Adipose tissue (tissue), 3 donors: ENCODE measurements around the gene POU3F1. TPM values are rescaled to one million over a fixed set of nuclear protein-coding genes. Genes with fewer than 3 reads are reported as not detected.

Experiments used
- H3K27ac ChIP-seq: one replicate; pipeline ENCODE4 v1.5.1; 2013; ENCODE audit warnings: low read depth, low read length
- WGBS, 3 donors: extraction: QIAGEN DNeasy Blood & Tissue Kit; methylation state at CpG; one replicate each; pipeline ENCODE4 v1.1.7; 2013; 5-methylcytosine and 5-hydroxymethylcytosine counted together
- polyA plus RNA-seq, 3 donors: library from polyadenylated mRNA; stranded (reverse); fragments of 200-250 nt; gene quantifications; one replicate each; pipeline ENCODE4 v1.2.3, GENCODE V29; 2013
- donor health status: healthy with polysubstance abuse.
- donor health status: Bipolar disorder and iron deficiency.
- donor health status: healthy.

POU3F1 gene
- polyA plus RNA-seq = under 1 TPM in 1 of 3 donors, not detected in 2; 0.07 TPM

DNA sequence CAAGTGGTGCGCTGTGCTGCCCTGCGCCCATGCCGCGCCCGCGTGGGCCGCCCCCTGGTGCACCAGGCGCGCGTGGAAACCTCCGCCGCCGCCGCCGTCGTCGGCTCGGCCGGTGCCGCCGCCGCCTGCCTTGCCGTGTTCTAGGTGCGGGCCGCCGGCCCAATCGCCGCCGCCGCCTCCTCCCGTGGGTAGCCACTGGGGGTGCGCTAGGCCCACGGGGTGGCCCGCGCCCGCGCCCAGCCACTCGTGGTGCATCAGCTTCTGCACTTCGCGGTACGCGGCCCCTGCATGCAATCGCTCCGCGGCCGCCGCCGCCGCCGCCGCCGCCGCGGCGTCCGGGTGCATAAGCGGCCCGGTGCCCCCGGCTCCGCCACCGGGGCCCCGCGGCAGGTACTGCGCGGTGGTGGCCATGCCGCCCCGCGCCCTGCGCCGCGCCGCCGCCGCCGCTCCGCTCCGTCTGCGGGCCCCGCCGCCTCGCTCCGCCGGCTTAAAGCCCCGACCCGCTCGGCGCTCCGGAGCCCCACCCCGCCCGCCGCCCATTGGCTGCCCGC, at the start of gene POU3F1:
TSS of gene POU3F1 (minus strand) at position 461 of the 551 bp plus-strand sequence. CDS start at position 411, 50 bp downstream.
- WGBS, 3 donors = 0 to 2% (median 1%) methylated on average over 25 to 92 of the region's 92 CpGs

DNA sequence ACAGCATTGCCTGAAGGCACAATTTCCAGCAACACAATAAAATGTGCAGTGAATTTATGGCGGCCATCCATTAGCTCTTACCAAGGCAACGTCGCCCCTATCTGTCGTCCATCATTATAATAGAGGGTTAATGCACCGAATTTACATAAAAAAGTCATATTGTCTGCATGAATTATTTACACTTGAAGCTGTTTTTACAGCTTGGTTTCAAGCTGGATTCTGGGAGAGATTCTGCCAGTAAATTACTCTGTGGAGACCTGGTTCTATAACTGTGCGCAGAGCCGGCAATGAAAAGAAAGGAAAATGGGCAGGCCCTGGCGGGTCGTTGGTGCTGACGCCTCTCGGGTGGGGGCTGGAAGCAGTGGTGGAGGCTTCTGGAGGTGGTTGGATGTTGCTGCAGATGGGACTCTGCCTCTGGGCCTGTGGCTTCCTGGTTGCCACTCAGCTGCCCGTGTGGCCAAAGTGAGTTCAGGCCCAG, 48.9 kb upstream of the POU3F1 start:
- 71 to 83% (median 79%) methylated on average over 12 of the region's 12 CpGs for WGBS, 3 donors

More for the DNA sequence above, at the start of gene POU3F1:
- no peak within 1 kb of the TSS for H3K27ac ChIP-seq

GRCh38 chr1:38094711-38095290, 48.2 kb upstream of the POU3F1 start:
- no peak overlapping the region for H3K27ac ChIP-seq
- 51 to 59% (median 52%) methylated on average over 11 of the region's 11 CpGs for WGBS, 3 donors

More for the DNA sequence above, 48.9 kb upstream of the POU3F1 start:
- H3K27ac ChIP-seq = no peak overlapping the region

GRCh38 chr1:38093569-38094520, 47.3 kb upstream of the POU3F1 start:
- no peak overlapping the region for H3K27ac ChIP-seq
- WGBS, 3 donors = 48 to 53% (median 51%) methylated on average over 18 of the region's 18 CpGs

DNA sequence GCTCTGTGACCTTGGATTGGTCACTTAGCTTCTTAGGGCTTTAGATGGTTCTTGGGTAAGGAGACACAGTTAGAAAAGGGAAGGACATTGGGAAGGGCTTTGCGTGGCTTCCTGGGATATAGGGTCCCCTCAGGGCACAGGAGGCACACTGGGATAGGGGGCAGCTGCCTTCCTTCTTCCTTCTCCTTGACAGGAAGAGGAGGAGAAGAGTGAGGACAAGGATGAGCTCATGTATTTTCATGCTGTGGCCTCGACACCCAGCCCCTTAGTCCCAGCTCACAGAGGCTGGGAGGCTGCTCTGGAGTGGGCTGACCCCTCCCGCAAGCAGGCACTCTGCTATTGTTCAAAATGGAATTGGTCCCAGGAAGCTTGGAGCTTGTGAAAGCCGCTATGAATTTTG, 45.7 kb upstream of the POU3F1 start:
- no peak overlapping the region for H3K27ac ChIP-seq
- 44 to 55% (median 48%) methylated on average over 4 of the region's 4 CpGs for WGBS, 3 donors

DNA sequence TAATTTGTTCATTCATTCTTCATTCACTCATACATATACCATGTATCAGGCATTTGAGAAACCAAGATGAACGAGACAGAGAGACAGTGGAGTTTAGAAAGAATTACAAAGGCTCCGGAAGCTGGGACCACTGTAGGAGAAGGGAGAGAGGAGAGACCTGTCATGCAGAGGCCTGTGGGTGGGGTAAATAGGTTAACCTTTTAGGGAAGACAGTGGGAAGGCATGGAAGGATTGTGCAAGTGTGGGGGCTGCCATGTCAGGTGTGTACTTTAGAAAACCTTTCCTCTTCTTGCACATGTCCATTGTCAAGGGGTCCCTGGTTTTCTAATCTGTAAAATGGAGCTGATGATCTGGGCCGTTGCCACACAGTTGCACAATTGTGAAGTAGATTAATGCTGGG, 44.2 kb upstream of the POU3F1 start:
- no peak overlapping the region for H3K27ac ChIP-seq
- WGBS, 3 donors = 81 to 93% (median 89%) methylated on average over 3 of the region's 3 CpGs

DNA sequence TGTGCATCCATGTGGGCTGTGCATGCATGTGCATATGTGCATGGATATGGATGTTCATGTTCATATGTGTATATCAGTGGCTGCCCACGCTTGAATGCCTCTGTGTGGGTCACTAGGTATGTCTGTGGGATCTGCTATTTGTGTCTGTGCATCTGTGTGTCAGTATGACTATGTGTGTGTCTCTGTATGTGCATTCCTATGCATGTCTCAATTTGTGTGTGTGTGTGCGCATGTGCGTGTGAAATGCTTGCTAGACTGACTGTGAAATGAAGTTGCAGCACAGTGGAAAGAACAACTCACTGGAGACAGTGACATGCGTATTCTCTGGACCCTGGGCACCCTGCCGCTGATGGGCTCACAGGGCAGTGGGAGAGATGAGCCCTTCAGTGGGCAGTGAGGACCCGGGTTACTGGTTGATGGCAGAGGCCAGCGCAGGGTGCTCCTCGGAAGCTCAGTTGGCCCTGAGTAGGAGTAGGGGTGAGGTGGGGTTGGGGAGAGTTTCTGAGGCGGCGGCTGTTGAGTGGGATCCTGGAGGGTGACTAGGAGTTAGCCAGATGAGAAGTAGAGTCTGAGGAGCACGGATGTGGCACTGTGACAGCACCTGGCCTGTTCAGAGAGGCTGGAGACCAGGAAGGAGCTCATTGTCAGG, 43.2 kb upstream of the POU3F1 start:
- WGBS, 3 donors = 83 to 90% (median 87%) methylated on average over 11 of the region's 11 CpGs
- H3K27ac ChIP-seq = no peak overlapping the region

DNA sequence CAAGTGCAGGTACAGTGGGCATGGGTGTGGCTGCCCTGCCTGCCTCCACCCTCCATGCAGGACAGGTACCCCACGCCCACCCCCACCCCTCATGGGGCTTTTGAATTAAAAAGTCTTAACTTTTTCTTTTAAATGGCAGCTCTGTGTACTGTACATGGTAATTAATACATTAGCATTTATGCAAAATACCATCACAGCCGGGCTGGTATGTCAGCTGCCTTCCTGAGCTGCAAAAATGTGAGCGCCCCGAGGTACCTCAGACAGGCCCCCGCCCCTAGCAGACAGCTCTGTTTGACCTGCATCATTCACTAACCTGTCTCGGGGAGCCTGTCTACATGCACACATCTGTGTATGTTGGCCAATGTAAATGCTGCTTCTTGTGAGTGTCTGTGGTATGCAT, 42.2 kb upstream of the POU3F1 start:
- H3K27ac ChIP-seq = no peak overlapping the region
- WGBS, 3 donors = 56 to 62% (median 57%) methylated on average over 6 of the region's 6 CpGs

- 52 to 60% (median 55%) methylated on average over 6 of the region's 6 CpGs for WGBS, 3 donors
- H3K27ac ChIP-seq = no peak overlapping the region
Measured at GRCh38 chr1:38088366-38088765, 41.8 kb upstream of the POU3F1 start.

DNA sequence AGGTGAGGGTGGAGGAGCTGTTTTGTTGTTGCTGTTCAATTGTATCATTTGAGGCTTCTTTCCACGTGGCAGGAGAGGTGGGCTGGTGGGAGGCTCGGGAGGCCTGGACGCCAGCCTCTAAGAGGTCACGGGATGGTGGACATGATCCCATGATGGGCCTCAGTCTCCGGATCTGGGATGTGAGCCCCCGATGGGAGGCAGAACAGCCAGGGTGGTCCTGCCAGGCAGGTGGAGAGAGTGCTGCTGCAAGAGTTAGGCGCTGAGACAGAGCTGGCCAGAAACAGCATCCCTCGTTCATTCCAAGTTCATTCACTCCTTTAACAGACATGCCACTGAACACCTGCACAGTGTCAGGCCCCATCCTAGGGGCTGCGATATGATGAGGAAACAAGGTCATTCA, 41.1 kb upstream of the POU3F1 start:
- no peak overlapping the region for H3K27ac ChIP-seq
- 78 to 85% (median 78%) methylated on average over 9 of the region's 9 CpGs for WGBS, 3 donors

DNA sequence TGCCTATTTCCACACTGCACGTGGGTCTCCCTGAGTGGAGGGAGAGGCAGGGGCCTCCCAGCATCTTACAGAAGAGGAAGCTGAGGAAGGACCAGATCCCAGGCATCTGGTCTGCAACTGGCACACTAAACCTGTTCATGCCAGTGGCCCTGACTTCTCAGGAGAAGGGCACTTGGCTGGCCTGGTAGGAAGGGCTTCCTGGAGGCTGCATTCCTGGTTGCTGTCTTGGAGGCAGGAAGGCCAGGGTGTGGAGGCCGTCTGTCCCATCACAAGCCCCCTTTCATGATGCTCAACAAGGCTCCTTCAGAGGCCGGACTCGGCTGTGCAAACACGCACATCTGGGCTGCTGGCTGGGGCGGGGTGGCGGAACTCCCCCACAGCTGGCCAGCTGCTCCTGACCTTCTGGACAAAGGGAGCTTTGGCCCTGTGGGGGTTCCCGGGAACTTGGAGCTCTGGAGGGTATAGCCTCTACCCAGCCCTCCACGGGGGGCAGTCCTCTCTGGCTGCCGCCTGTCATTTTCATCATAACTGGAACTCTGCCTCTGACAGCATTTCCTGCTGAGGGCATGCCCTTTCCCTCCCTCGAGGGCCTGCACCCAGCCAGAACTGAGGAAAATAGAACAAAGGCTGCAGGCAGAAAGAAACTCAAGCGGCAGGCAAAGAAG, 39.2 kb upstream of the POU3F1 start:
- no peak overlapping the region for H3K27ac ChIP-seq
- 44 to 75% (median 57%) methylated on average over 12 of the region's 12 CpGs for WGBS, 3 donors

GRCh38 chr1:38084700-38085099, 38.1 kb upstream of the POU3F1 start:
- WGBS, 3 donors = 27 to 68% (median 57%) methylated on average over 1 of the region's 1 CpG
- H3K27ac ChIP-seq = no peak overlapping the region

DNA sequence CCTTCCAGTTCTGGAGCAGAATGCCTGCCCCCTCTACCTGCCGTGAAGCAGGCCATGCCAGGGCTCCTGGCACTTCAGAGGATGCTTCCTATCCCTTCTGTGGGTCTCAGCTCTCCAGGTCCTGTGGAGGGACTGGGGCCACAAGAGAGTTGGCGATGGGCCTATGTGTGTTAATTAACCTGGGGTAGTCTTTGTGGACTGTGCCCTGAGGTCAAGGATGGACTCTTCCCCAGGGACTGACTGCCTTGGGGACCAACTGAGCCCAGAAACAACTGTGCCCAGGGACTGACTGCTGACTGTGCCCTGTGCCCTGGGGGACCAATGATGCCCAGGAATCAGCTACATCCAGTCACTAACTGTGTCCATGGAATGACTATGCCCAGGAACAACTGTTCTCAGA, 37.5 kb upstream of the POU3F1 start:
- H3K27ac ChIP-seq = no peak overlapping the region
- 86 to 92% (median 92%) methylated on average over 2 of the region's 2 CpGs for WGBS, 3 donors

DNA sequence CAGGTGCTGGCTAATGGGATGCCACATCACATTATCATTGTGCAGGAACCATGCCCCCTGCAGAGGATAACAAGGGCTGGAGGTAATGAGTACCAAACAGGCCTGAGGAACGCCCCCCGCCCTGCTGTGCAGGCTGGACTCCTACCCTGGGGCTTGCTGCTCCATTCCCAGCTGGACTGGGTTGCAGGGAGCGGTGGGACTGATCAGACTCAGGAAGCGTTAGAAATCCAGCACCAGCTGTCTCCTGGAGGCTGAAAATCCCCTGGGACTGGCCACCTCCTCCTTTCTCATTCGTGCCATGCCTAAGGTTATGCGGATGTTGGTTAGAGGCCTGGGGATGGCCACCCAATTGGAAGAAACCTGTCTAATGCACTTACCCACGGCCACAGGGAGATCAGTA, 36.9 kb upstream of the POU3F1 start:
- no peak overlapping the region for H3K27ac ChIP-seq
- 81 to 85% (median 85%) methylated on average over 7 of the region's 7 CpGs for WGBS, 3 donors

GRCh38 chr1:38082769-38083263, 36.2 kb upstream of the POU3F1 start:
- WGBS, 3 donors = 73 to 91% (median 77%) methylated on average over 3 of the region's 3 CpGs
- no peak overlapping the region for H3K27ac ChIP-seq

DNA sequence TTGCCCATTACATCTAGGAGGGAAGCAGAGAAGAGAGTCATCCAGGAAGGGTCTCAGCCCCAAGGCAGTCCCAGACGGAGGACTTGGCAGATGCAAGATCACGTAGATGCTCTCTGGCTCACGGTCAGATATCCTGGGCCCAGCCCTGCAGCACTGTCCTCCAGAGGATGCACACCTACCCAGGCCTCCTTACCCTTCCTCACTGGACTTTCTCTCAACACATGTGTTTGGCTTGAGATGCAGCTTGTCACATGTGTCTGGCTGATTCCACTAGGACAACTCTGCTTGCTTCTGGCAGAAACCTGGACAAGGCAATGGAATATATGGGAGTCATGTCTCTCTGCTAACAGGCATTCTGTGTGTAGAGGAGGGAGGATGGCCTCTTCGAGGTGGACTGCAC, 32.4 kb upstream of the POU3F1 start:
- 67 to 84% (median 81%) methylated on average over 4 of the region's 4 CpGs for WGBS, 3 donors
- no peak overlapping the region for H3K27ac ChIP-seq

DNA sequence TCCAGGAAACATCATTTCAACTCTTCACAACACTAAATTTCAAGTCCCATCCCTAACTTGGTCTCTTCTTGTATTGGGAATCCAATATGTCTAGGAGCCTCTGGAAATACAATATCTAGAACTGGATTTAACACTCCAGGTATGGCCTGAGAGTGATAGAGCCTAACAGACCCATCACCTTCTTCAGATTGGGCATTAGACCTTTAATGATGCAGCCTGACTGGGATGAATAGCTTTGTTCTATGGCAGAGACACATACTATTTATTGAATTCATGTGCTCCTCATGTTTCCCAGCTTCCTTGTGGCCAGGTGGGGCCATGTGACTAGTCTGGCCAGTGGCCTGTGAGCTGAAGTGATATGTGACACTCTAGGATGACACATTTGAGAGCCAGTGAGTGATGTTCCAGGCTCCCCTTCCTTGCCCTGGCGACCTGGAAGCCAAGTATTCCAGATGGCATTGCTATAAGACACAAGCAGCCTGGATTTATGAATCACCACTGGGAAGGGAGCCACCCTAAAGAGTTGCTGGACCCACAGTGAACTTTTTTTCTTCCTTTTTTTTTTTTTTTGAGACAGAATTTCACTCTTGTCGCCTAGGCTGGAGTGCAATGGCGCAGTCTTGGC, 31.0 kb upstream of the POU3F1 start:
- H3K27ac ChIP-seq = no peak overlapping the region
- 81 to 88% (median 87%) methylated on average over 3 of the region's 3 CpGs for WGBS, 3 donors

DNA sequence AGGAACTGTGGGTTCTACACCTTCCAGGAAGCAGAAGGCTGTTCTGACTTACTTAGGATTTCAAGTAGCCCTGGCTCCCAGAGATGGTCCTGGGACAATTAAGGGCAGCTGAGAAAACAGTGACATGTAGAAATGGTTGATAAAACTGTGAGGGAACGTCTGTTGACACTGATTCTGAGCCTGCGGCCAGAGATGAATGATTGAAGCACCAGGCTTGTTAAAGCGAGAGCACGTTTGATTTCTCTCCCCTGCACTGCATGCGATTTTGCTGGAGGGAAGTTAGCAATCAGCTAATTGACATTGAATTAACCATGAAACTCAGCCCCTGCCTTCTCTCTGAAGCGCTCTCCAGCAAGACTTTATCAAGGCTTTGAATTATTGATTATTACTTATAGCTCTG, 29.9 kb upstream of the POU3F1 start:
- WGBS, 3 donors = 30 to 65% (median 61%) methylated on average over 6 of the region's 6 CpGs
- no peak overlapping the region for H3K27ac ChIP-seq
